Right renal cortex interstitium (tissue), 3 donors: Measurements from ENCODE around the gene CTCF. TPM values are rescaled to one million over a fixed set of nuclear protein-coding genes. Genes with fewer than 3 reads are reported as not detected.
A peak's percentile ranks its signal among the peaks of the same experiment; 100 is the strongest.

Experiments
- DNase-seq, 3 donors: peaks; one replicate each; pipeline ENCODE4 v3.0.0-alpha.2; 2013; ENCODE audit warnings: low read depth in 3 of 3, low spot score in 2 of 3
- polyA plus RNA-seq, 3 donors: library from polyadenylated mRNA; unstranded; fragments of 120-200 nt; gene quantifications; one replicate each; pipeline ENCODE4 v1.2.1, GENCODE V29; 2013; ENCODE audit not compliant: insufficient read length in 3 of 3

Gene CTCF
- polyA plus RNA-seq, 3 donors, result 81.5 to 87.2 (median 85.5) TPM

GRCh38 chr16:67661886-67662652 lies 99.7 kb downstream of the CTCF start:
- no peak for DNase-seq

GRCh38 chr16:67662653-67663010 lies 100.3 kb downstream of the CTCF start:
- DNase-seq, result no peak

- DNase-seq, result no peak
Measured at GRCh38 chr16:67663151-67663876, 101.0 kb downstream of the CTCF start.

GRCh38 chr16:67663877-67664222 lies 101.5 kb downstream of the CTCF start:
- DNase-seq, result no peak

GRCh38 chr16:67664258-67664657 lies 101.9 kb downstream of the CTCF start:
- no peak for DNase-seq

- no peak for DNase-seq
Measured at GRCh38 chr16:67664871-67665270, 102.5 kb downstream of the CTCF start.

GRCh38 chr16:67665598-67665997 lies 103.3 kb downstream of the CTCF start:
- no peak for DNase-seq

- no peak for DNase-seq
Measured at GRCh38 chr16:67666032-67666551, 103.8 kb downstream of the CTCF start.

- peak in 1 of 3 donors; percentile 71 for DNase-seq
Measured at GRCh38 chr16:67666559-67667452, 104.5 kb downstream of the CTCF start, which contains the start of the genes C16orf86 and ENKD1. Gene C16orf86, plus strand, starts transcription at chr16:67666814. Its CDS starts 157 bp downstream, at chr16:67666971. Gene ENKD1, minus strand, starts transcription at chr16:67666750. Its CDS starts 308 bp downstream, at chr16:67666442.

GRCh38 chr16:67667453-67667816 lies 105.1 kb downstream of the CTCF start:
- no peak for DNase-seq

GRCh38 chr16:67667817-67668494 lies 105.6 kb downstream of the CTCF start:
- DNase-seq, result peak in 2 of 3 donors; percentile 65 to 81

GRCh38 chr16:67668495-67669157 lies 106.3 kb downstream of the CTCF start:
- no peak for DNase-seq

- DNase-seq, result no peak
Measured at GRCh38 chr16:67669499-67670101, 107.3 kb downstream of the CTCF start.

- DNase-seq, result no peak
Measured at GRCh38 chr16:67672306-67672705, 110.0 kb downstream of the CTCF start.

GRCh38 chr16:67672739-67673662 lies 110.7 kb downstream of the CTCF start:
- no peak for DNase-seq

- DNase-seq, result no peak
Measured at GRCh38 chr16:67673712-67674580, 111.6 kb downstream of the CTCF start.

GRCh38 chr16:67674851-67675578 lies 112.7 kb downstream of the CTCF start:
- no peak for DNase-seq
